Right cardiac atrium (tissue), 5 donors: ENCODE results near the gene MTUS2. TPM values are rescaled to one million over a fixed set of nuclear protein-coding genes. Genes with fewer than 3 reads are reported as not detected.

Experiments used
- polyA plus RNA-seq: library from polyadenylated mRNA; stranded (reverse); fragments of 200-250 nt; gene quantifications from one replicate; pipeline ENCODE4 v1.2.3, GENCODE V29; 2013
- total RNA-seq, 4 donors: library from RNA; stranded (reverse); fragmentation: NEBNext Ultra II Directional; extraction: Animal tissue kit (Norgen Biotek cat#: 25700); gene quantifications; one replicate each; pipeline ENCODE4 v1.2.1, GENCODE V29; 2021
- donor health status: healthy with polysubstance abuse.
- donor health status: DM: no; HTN: yes; CAD: no.
- donor health status: DM: no; HTN: no; CAD: no.
- donor health status: DM: no; HTN: yes; CAD: no; lungs with severe emphysema.
- donor health status: DM: yes; HTN: yes; CAD: no.

MTUS2 gene
- total and polyA plus RNA-seq, 5 donors = 25.9 to 139 (median 79.1) TPM

Other genes with a start within 250 kb of the MTUS2 start
- 100 to 1,000 TPM in 1 of 4 donors, 10 to 100 TPM in 3; 75.3 to 101 (median 96.8) TPM for gene POMP, start 161.2 kb upstream of the MTUS2 start, total RNA-seq
- 147 TPM for gene POMP, start 161.2 kb upstream of the MTUS2 start, polyA plus RNA-seq
- gene SLC46A3, start 101.4 kb upstream of the MTUS2 start, total RNA-seq = 10 to 100 TPM; 14.1 to 22.2 (median 20.5) TPM
- gene SLC46A3, start 101.4 kb upstream of the MTUS2 start, polyA plus RNA-seq = 16.5 TPM